ENCODE measurements around the gene GIN1. TPM values are rescaled to one million over a fixed set of nuclear protein-coding genes. Genes with fewer than 3 reads are reported as not detected.

GIN1 gene
- total and polyA plus RNA-seq, 2 experiments from 2014 or later = 5.8 to 9.6 TPM

GRCh38 chr5:103086547-103086946, 33.4 kb downstream of the GIN1 start:
- TF ChIP-seq CREB1 (CRISPR knock-in tag; IDR thresholded peaks at IDR 0.05; ENCODE audit: low read depth) (no peak), REST (IDR thresholded peaks at IDR 0.05; ENCODE audit: unreplicated experiment) (no peak), EZH2phosphoT487 (IDR thresholded peaks at IDR 0.05; ENCODE audit: unreplicated experiment) (no peak), ZNF114 (CRISPR knock-in tag; IDR thresholded peaks at IDR 0.05) (no peak), POLR2AphosphoS5 (IDR thresholded peaks at IDR 0.05; ENCODE audit: low read depth) (no peak), NANOG (IDR thresholded peaks at IDR 0.05; ENCODE audit: borderline replicate concordance) (no peak), STAT1 (IDR thresholded peaks at IDR 0.05; ENCODE audit: unreplicated experiment) (no peak), CTCF (conservative IDR thresholded peaks at IDR 0.05; ENCODE audit: low read depth in 2 of 2) (no peak), ZNF462 (CRISPR knock-in tag; IDR thresholded peaks at IDR 0.05) (no peak), JUNB (IDR thresholded peaks at IDR 0.05; ENCODE audit: unreplicated experiment) (no peak), EZH2 (IDR thresholded peaks at IDR 0.05; ENCODE audit: low read depth, unreplicated experiment) (no peak)
- TF ChIP-seq, protein P1, sequence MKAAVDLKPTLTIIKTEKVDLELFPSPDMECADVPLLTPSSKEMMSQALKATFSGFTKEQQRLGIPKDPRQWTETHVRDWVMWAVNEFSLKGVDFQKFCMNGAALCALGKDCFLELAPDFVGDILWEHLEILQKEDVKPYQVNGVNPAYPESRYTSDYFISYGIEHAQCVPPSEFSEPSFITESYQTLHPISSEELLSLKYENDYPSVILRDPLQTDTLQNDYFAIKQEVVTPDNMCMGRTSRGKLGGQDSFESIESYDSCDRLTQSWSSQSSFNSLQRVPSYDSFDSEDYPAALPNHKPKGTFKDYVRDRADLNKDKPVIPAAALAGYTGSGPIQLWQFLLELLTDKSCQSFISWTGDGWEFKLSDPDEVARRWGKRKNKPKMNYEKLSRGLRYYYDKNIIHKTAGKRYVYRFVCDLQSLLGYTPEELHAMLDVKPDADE (IDR thresholded peaks at IDR 0.05) = no peak
- Histone ChIP-seq H3K36me3 (ENCODE audit: insufficient read depth) (peaks cover 7% of the 10 kb centered on the region; the same call in 1 of the 2 replicates), H3K4me3 (no peak overlapping the region), H3K4me1 (ENCODE audit: insufficient read depth) (no peaks in the 10 kb centered on the region), H3K9me2 (ENCODE audit: insufficient read depth) (no peaks in the 10 kb centered on the region), H3K27me3 (ENCODE audit: insufficient read depth) (no peaks in the 10 kb centered on the region), H3K4me2 (no peak overlapping the region), H2AFZ (no peak overlapping the region), H3K79me2 (replicated peaks; ENCODE audit: insufficient read depth) (no peaks in the 10 kb centered on the region), H3K27ac (ENCODE audit: low read depth) (no peak overlapping the region), H3F3A (replicated peaks; ENCODE audit: low read depth) (no peaks in the 10 kb centered on the region), H4K20me1 (replicated peaks; ENCODE audit: insufficient read depth) (no peaks in the 10 kb centered on the region)
- Mint-ChIP-seq H3K4me1 (no peaks in the 10 kb centered on the region), H3K27ac (no peak overlapping the region), H3K4me3 (no peak overlapping the region), H3K9me3 (peaks cover 27% of the 10 kb centered on the region), H3K36me3 (ENCODE audit: low read depth) (peaks cover 42% of the 10 kb centered on the region), H3K27me3 (ENCODE audit: insufficient read depth, low read depth, poor library complexity) (no peaks in the 10 kb centered on the region)
- DNase-seq (ENCODE audit: low spot score) (no peak), ATAC-seq (no peak)
